H9 (cell line): Measurements from ENCODE around the gene REEP1. TPM values are rescaled to one million over a fixed set of nuclear protein-coding genes. Genes with fewer than 3 reads are reported as not detected.

Experiments
- DNase-seq: peaks from one replicate; pipeline ENCODE4 v3.0.0-alpha.2; 2017
- H2AFZ ChIP-seq: one replicate; pipeline ENCODE4 v1.6.1; 2013; ENCODE audit warnings: mild to moderate bottlenecking, low read length, control low read depth, moderate library complexity
- H2AK5ac ChIP-seq: 2 replicates; pipeline ENCODE4 v1.6.1; 2013; ENCODE audit warnings: low read length, control low read depth, mixed read lengths; ENCODE audit not compliant: insufficient read length
- H2BK120ac ChIP-seq: one replicate; pipeline ENCODE4 v1.6.1; 2013; ENCODE audit warnings: low read depth, mild to moderate bottlenecking, low read length, control low read depth, inconsistent platforms; ENCODE audit not compliant: poor library complexity, severe bottlenecking
- H2BK12ac ChIP-seq: 2 replicates; pipeline ENCODE4 v1.6.1; 2013; ENCODE audit warnings: low read length, control low read depth, mixed read lengths, low read depth; ENCODE audit not compliant: insufficient read length
- H2BK15ac ChIP-seq: 2 replicates; pipeline ENCODE4 v1.6.1; 2013; ENCODE audit warnings: low read depth, low read length, control low read depth
- H2BK20ac ChIP-seq: one replicate; pipeline ENCODE4 v1.6.1; 2013; ENCODE audit warnings: low read depth, mild to moderate bottlenecking, low read length, control low read depth, inconsistent platforms; ENCODE audit not compliant: poor library complexity, severe bottlenecking
- H2BK5ac ChIP-seq: 2 replicates; pipeline ENCODE4 v1.6.1; 2013; ENCODE audit warnings: low read length, control low read depth, mixed read lengths; ENCODE audit not compliant: insufficient read length
- H3K14ac ChIP-seq: 2 replicates; pipeline ENCODE4 v1.6.1; 2013; ENCODE audit warnings: low read length, control low read depth; ENCODE audit not compliant: insufficient read depth
- H3K18ac ChIP-seq: 2 replicates; pipeline ENCODE4 v1.6.1; 2013; ENCODE audit warnings: low read depth, mild to moderate bottlenecking, mixed read lengths, low read length, control low read depth; ENCODE audit not compliant: insufficient read length
- H3K23ac ChIP-seq: 2 replicates; pipeline ENCODE4 v1.6.1; 2013; ENCODE audit warnings: low read length, control low read depth, mixed read lengths, low read depth; ENCODE audit not compliant: insufficient read length
- H3K23me2 ChIP-seq: 2 replicates; pipeline ENCODE4 v1.6.1; 2013; ENCODE audit warnings: low read depth, mild to moderate bottlenecking, mixed read lengths, low read length, control low read depth; ENCODE audit not compliant: insufficient read length, poor library complexity, severe bottlenecking
- H3K27ac ChIP-seq: 2 replicates; pipeline ENCODE4 v1.5.1; 2013; ENCODE audit warnings: low read length, control low read depth, mixed read lengths, low read depth; ENCODE audit not compliant: insufficient read length
- H3K27me3 ChIP-seq: 2 replicates; pipeline ENCODE4 v1.6.1; 2013; ENCODE audit warnings: low read length, control low read depth, inconsistent platforms; ENCODE audit not compliant: insufficient read depth
- H3K4ac ChIP-seq: 2 replicates; pipeline ENCODE4 v1.6.1; 2013; ENCODE audit warnings: low read depth, mild to moderate bottlenecking, control low read depth, inconsistent platforms, low read length, moderate library complexity
- H3K4me1 ChIP-seq: 2 replicates; pipeline ENCODE4 v1.6.1; 2013; ENCODE audit warnings: low read length, control low read depth, inconsistent platforms; ENCODE audit not compliant: insufficient read depth
- H3K4me2 ChIP-seq: 2 replicates; pipeline ENCODE4 v1.6.1; 2013; ENCODE audit warnings: low read length, control low read depth, mixed read lengths; ENCODE audit not compliant: insufficient read length, insufficient read depth
- H3K56ac ChIP-seq: 2 replicates; pipeline ENCODE4 v1.6.1; 2013; ENCODE audit warnings: low read depth, mild to moderate bottlenecking, mixed read lengths, low read length, control low read depth; ENCODE audit not compliant: insufficient read length
- H3K79me1 ChIP-seq: 2 replicates; pipeline ENCODE4 v1.6.1; 2013; ENCODE audit warnings: low read depth, mild to moderate bottlenecking, moderate library complexity, low read length, control low read depth, inconsistent platforms; ENCODE audit not compliant: insufficient read depth, poor library complexity, severe bottlenecking
- H3K79me2 ChIP-seq: 2 replicates; pipeline ENCODE4 v1.6.1; 2013; ENCODE audit warnings: low read length, control low read depth, inconsistent platforms; ENCODE audit not compliant: insufficient read depth
- H3K9ac ChIP-seq: 2 replicates; pipeline ENCODE4 v1.6.1; 2013; ENCODE audit warnings: low read length, control low read depth, mixed read lengths; ENCODE audit not compliant: insufficient read length; ENCODE audit errors: extremely low read depth
- H3K9me3 ChIP-seq: one replicate; pipeline ENCODE4 v1.6.1; 2013; ENCODE audit warnings: low read depth, low read length, inconsistent platforms; ENCODE audit not compliant: control insufficient read depth
- H3T11ph ChIP-seq: one replicate; pipeline ENCODE4 v1.6.1; 2013; ENCODE audit warnings: mild to moderate bottlenecking, low read length, control low read depth, inconsistent platforms
- H4K20me1 ChIP-seq: one replicate; pipeline ENCODE4 v1.6.1; 2013; ENCODE audit not compliant: control insufficient read depth, insufficient read length, insufficient read depth
- H4K5ac ChIP-seq: 2 replicates; pipeline ENCODE4 v1.6.1; 2013; ENCODE audit warnings: low read depth, mild to moderate bottlenecking, mixed read lengths, low read length, control low read depth; ENCODE audit not compliant: insufficient read length
- H4K8ac ChIP-seq: replicated peaks from 2 replicates; pipeline ENCODE4 v1.6.1; 2013; ENCODE audit warnings: low read length, control low read depth, mixed read lengths, low read depth; ENCODE audit not compliant: insufficient read length
- H4K91ac ChIP-seq: 2 replicates; pipeline ENCODE4 v1.6.1; 2013; ENCODE audit warnings: low read depth, mild to moderate bottlenecking, moderate library complexity, mixed read lengths, low read length, control low read depth; ENCODE audit not compliant: insufficient read length
- H3K27ac Mint-ChIP-seq, 3 experiments: 2 replicates in 2 of 3; 3 replicates in 1 of 3; pipeline ENCODE4 v1.8.0; 2020 to 2021; ENCODE audit warnings: mixed read lengths in 3 of 3, mild to moderate bottlenecking in 1 of 3, moderate library complexity in 1 of 3
- H3K27me3 Mint-ChIP-seq: 2 replicates; pipeline ENCODE4 v1.8.0; 2021; ENCODE audit warnings: low read depth, mild to moderate bottlenecking, moderate library complexity, mixed read lengths
- H3K36me3 Mint-ChIP-seq, 3 experiments: 2 replicates in 2 of 3; 3 replicates in 1 of 3; pipeline ENCODE4 v1.8.0; 2020 to 2021; ENCODE audit warnings: low read depth in 3 of 3, mixed read lengths in 3 of 3; ENCODE audit not compliant: insufficient read depth in 1 of 3
- H3K4me1 Mint-ChIP-seq, 2 experiments: 2 replicates each; pipeline ENCODE4 v1.8.0; 2020; ENCODE audit warnings: mixed read lengths in 2 of 2
- H3K4me3 Mint-ChIP-seq, 2 experiments: 2 replicates in 1 of 2; 3 replicates in 1 of 2; pipeline ENCODE4 v1.8.0; 2020 to 2021; ENCODE audit warnings: mild to moderate bottlenecking in 2 of 2, mixed read lengths in 2 of 2, moderate library complexity in 1 of 2
- H3K9me3 Mint-ChIP-seq, 2 experiments: 2 replicates in 1 of 2; 3 replicates in 1 of 2; pipeline ENCODE4 v1.8.0; 2020; ENCODE audit warnings: mild to moderate bottlenecking in 2 of 2, mixed read lengths in 2 of 2, moderate library complexity in 1 of 2
- CTCF ChIP-seq: fragments of 200-600 bp; sonication (generic); conservative IDR thresholded peaks from 3 replicates; pipeline ENCODE4 v1.8.0; 2021; ENCODE audit warnings: antibody characterized with exemption, mild to moderate bottlenecking
- WGBS: extraction: QIAGEN DNeasy Blood & Tissue Kit; methylation state at CpG from one replicate; pipeline ENCODE4 v1.1.7; 2013; ENCODE audit warnings: missing lambda C conversion rate, low lambda C conversion rate, mixed read lengths; ENCODE audit not compliant: insufficient read length; ENCODE audit errors: extremely low coverage; 5-methylcytosine and 5-hydroxymethylcytosine counted together
- total RNA-seq: library from RNA; stranded (reverse); gene quantifications from 2 replicates; pipeline ENCODE4 v1.2.1, GENCODE V29; 2021

REEP1 gene
- total RNA-seq, 1 experiment from 2014 or later: 1.3 TPM

- Histone ChIP-seq H3K27ac (no peak overlapping the region), H3K79me1 (no peaks in the 10 kb centered on the region), H2AK5ac (no peak overlapping the region), H3K4ac (no peak overlapping the region), H3K18ac (no peak overlapping the region), H4K20me1 (no peaks in the 10 kb centered on the region), H3T11ph (no peak overlapping the region), H2BK15ac (no peak overlapping the region), H3K56ac (no peak overlapping the region), H3K4me1 (no peaks in the 10 kb centered on the region; the same call in 1 of the 2 replicates), H2BK120ac (no peak overlapping the region), H3K9me3 (peaks cover 7% of the 10 kb centered on the region), H3K9ac (no peak overlapping the region), H2BK12ac (no peak overlapping the region), H3K79me2 (no peaks in the 10 kb centered on the region), H3K4me2 (no peak overlapping the region), H3K23ac (no peak overlapping the region), H4K5ac (no peak overlapping the region), H4K8ac (no peak overlapping the region), H3K23me2 (no peaks in the 10 kb centered on the region), H2BK20ac (no peak overlapping the region), H4K91ac (no peak overlapping the region), H2AFZ (no peak overlapping the region), H3K14ac (no peak overlapping the region), H3K27me3 (no peaks in the 10 kb centered on the region), H2BK5ac (no peak overlapping the region)
- WGBS: no CpG with 5 or more reads among the region's 6 CpGs
- Mint-ChIP-seq H3K9me3 (peaks cover 13% of the 10 kb centered on the region in 2 experiments), H3K27me3 (peaks cover 4% of the 10 kb centered on the region), H3K4me1 (peaks cover 9% of the 10 kb centered on the region in 2 experiments), H3K4me3 (no peak overlapping the region), H3K36me3 (peaks cover 0 to 7% (median 4%) of the 10 kb centered on the region in 3 experiments; a peak in 4 of 7 replicates), H3K27ac (no peak overlapping the region)
- DNase-seq: no peak
- no peak for TF ChIP-seq CTCF
Observed at GRCh38 chr2:86366651-86367498, 29.4 kb upstream of the REEP1 start.
